Breast epithelium (tissue), 4 donors: ENCODE measurements around the gene NCAPD3. TPM values are rescaled to one million over a fixed set of nuclear protein-coding genes. Genes with fewer than 3 reads are reported as not detected.
A peak's percentile ranks its signal among the peaks of the same experiment; 100 is the strongest.

ENCODE experiments used
- DNase-seq, 2 donors: peaks; one replicate each; pipeline ENCODE4 v3.0.0-alpha.2; 2019; ENCODE audit warnings: low spot score in 2 of 2
- H3K27ac ChIP-seq, 2 donors: fragments of 200-600 bp; sonication (generic) in 1 of 2; one replicate each; pipeline ENCODE4 v1.5.1; 2016 to 2019; ENCODE audit warnings: mild to moderate bottlenecking in 1 of 2
- H3K27me3 ChIP-seq, 2 donors: fragments of 200-600 bp; sonication (generic) in 1 of 2; one replicate each; pipeline versions ENCODE4 v1.5.1 to v1.6.0; 2017 to 2019; ENCODE audit warnings: control low read depth in 1 of 2, mild to moderate bottlenecking in 1 of 2
- H3K36me3 ChIP-seq: fragments of 200-600 bp; one replicate; pipeline ENCODE4 v1.5.1; 2019
- H3K4me1 ChIP-seq, 2 donors: fragments of 200-600 bp; sonication (generic); one replicate each; pipeline ENCODE4 v1.5.1; 2016 to 2019; ENCODE audit warnings: control low read depth in 1 of 2
- H3K4me3 ChIP-seq, 3 donors: fragments of 200-600 bp; sonication (generic); 1 replicate in 2 of 3; 2 replicates in 1 of 3; pipeline ENCODE4 v1.5.1; 2016 to 2019; ENCODE audit warnings: mild to moderate bottlenecking in 3 of 3, moderate library complexity in 2 of 3
- H3K9me3 ChIP-seq, 2 donors: fragments of 200-600 bp; sonication (generic) in 1 of 2; one replicate each; pipeline ENCODE4 v1.5.1; 2016 to 2019; ENCODE audit warnings: control low read depth in 1 of 2
- CTCF ChIP-seq, 3 donors: fragments of 450-650 bp; IDR thresholded peaks; one replicate each; pipeline ENCODE4 v1.5.1; 2016 to 2017; ENCODE audit warnings: antibody characterized with exemption in 3 of 3, mild to moderate bottlenecking in 3 of 3, moderate library complexity in 3 of 3
- POLR2A ChIP-seq: fragments of 450-650 bp; IDR thresholded peaks from one replicate; pipeline ENCODE4 v1.6.1; 2016; ENCODE audit warnings: antibody characterized with exemption, mild to moderate bottlenecking, moderate library complexity
- POLR2AphosphoS5 ChIP-seq, 3 donors: sonication (generic); formaldehyde crosslinking; IDR thresholded peaks; one replicate each; pipeline ENCODE4 v1.6.1; 2017; ENCODE audit warnings: antibody characterized with exemption in 3 of 3
- intact Hi-C: fragments of 100-400 bp; cut with DNase I; formaldehyde crosslinking; loops from one replicate; pipeline ENCODE4 v1.15.1; 2023; ENCODE audit warnings: low total_unique reads
- total RNA-seq, 3 donors: library from RNA; depleted of rRNA; stranded (reverse); fragments of >200 nt; gene quantifications; one replicate each; pipeline ENCODE4 v1.1.0, GENCODE V29; 2016

Gene NCAPD3
- total RNA-seq, 3 donors from 2014 or later, result 12.0 to 16.5 (median 12.1) TPM

GRCh38 chr11:134245434-134245833, 21.7 kb upstream of the NCAPD3 start:
- peaks cover 14% of the 10 kb centered on the region for H3K36me3 ChIP-seq

GRCh38 chr11:134244593-134244992, 20.8 kb upstream of the NCAPD3 start:
- H3K4me1 ChIP-seq, result no peaks in the 10 kb centered on the region
- intact Hi-C loops, result no loop called here
- no peak for DNase-seq
- peaks cover 14% of the 10 kb centered on the region for H3K36me3 ChIP-seq
- H3K9me3 ChIP-seq, result no peaks in the 10 kb centered on the region
- H3K27ac ChIP-seq, result no peak overlapping the region
- TF ChIP-seq POLR2A, result no peak
- no peak for TF ChIP-seq POLR2AphosphoS5 (IDR thresholded peaks at IDR 0.05)
- TF ChIP-seq CTCF (IDR thresholded peaks at IDR 0.05), result peak in 1 of 3 donors; percentile 26
- H3K4me3 ChIP-seq, result no peak overlapping the region
- H3K27me3 ChIP-seq, result no peaks in the 10 kb centered on the region

More at GRCh38 chr11:134245434-134245833, 21.7 kb upstream of the NCAPD3 start:
- intact Hi-C loops, result no loop called here
- Histone ChIP-seq H3K27ac (no peak overlapping the region), H3K4me3 (no peak overlapping the region), H3K4me1 (no peaks in the 10 kb centered on the region), H3K9me3 (no peaks in the 10 kb centered on the region), H3K27me3 (no peaks in the 10 kb centered on the region)
- no peak for DNase-seq
- TF ChIP-seq POLR2AphosphoS5 (IDR thresholded peaks at IDR 0.05), result no peak
- TF ChIP-seq CTCF (IDR thresholded peaks at IDR 0.05), result no peak
- TF ChIP-seq POLR2A, result no peak

GRCh38 chr11:134243913-134244312, 20.1 kb upstream of the NCAPD3 start:
- TF ChIP-seq CTCF (IDR thresholded peaks at IDR 0.05), result no peak
- no peak for TF ChIP-seq POLR2A
- TF ChIP-seq POLR2AphosphoS5 (IDR thresholded peaks at IDR 0.05), result no peak
- intact Hi-C loops, result no loop called here
- DNase-seq, result no peak
- Histone ChIP-seq H3K36me3 (peaks cover 14% of the 10 kb centered on the region), H3K27me3 (no peaks in the 10 kb centered on the region), H3K4me1 (no peaks in the 10 kb centered on the region), H3K4me3 (no peak overlapping the region), H3K9me3 (no peaks in the 10 kb centered on the region), H3K27ac (no peak overlapping the region)

GRCh38 chr11:134242376-134242775, 18.6 kb upstream of the NCAPD3 start:
- Histone ChIP-seq H3K4me3 (no peak overlapping the region), H3K27me3 (no peaks in the 10 kb centered on the region), H3K27ac (no peak overlapping the region), H3K4me1 (no peaks in the 10 kb centered on the region), H3K9me3 (no peaks in the 10 kb centered on the region), H3K36me3 (peaks cover 14% of the 10 kb centered on the region)
- DNase-seq, result no peak
- TF ChIP-seq POLR2AphosphoS5 (IDR thresholded peaks at IDR 0.05), result no peak
- TF ChIP-seq POLR2A, result no peak
- TF ChIP-seq CTCF (IDR thresholded peaks at IDR 0.05), result no peak
- intact Hi-C loops, result no loop called here

- Histone ChIP-seq H3K27me3 (no peaks in the 10 kb centered on the region), H3K9me3 (no peaks in the 10 kb centered on the region), H3K4me3 (no peak overlapping the region), H3K4me1 (no peaks in the 10 kb centered on the region), H3K36me3 (peaks cover 13% of the 10 kb centered on the region), H3K27ac (no peak overlapping the region)
- intact Hi-C loops, result no loop called here
- TF ChIP-seq POLR2A, result no peak
- no peak for TF ChIP-seq CTCF (IDR thresholded peaks at IDR 0.05)
- DNase-seq, result no peak
These were observed 16.8 kb upstream of the NCAPD3 start for GRCh38 chr11:134240592-134240991.
